Measurements from ENCODE around the gene ANGPTL4. TPM values are rescaled to one million over a fixed set of nuclear protein-coding genes. Genes with fewer than 3 reads are reported as not detected.
A peak's percentile ranks its signal among the peaks of the same experiment; 100 is the strongest.

The ANGPTL4 gene
- total RNA-seq, 1 experiment from 2014 or later, result 0.59 TPM

- H3K27ac ChIP-seq, result no peak overlapping the region
- DNase-seq, result no peak
- no peak overlapping the region for H3K4me3 ChIP-seq
Measured at GRCh38 chr19:8387688-8388611, 24.0 kb downstream of the ANGPTL4 start.

GRCh38 chr19:8388612-8388958 is 24.6 kb downstream of the ANGPTL4 start:
- no peaks in the 10 kb centered on the region for H3K27me3 ChIP-seq
- H3K4me1 ChIP-seq, result peaks cover 10% of the 10 kb centered on the region
- no peak for DNase-seq
- H3K9me3 ChIP-seq (replicated peaks), result no peaks in the 10 kb centered on the region
- H3K27ac ChIP-seq, result no peak overlapping the region
- no peaks in the 10 kb centered on the region for H3K36me3 ChIP-seq
- no peak overlapping the region for H3K4me3 ChIP-seq

More at GRCh38 chr19:8387688-8388611, 24.0 kb downstream of the ANGPTL4 start:
- Histone ChIP-seq H3K36me3 (no peaks in the 10 kb centered on the region), H3K27me3 (no peaks in the 10 kb centered on the region), H3K9me3 (replicated peaks) (no peaks in the 10 kb centered on the region), H3K4me1 (peaks cover 8% of the 10 kb centered on the region)

GRCh38 chr19:8389891-8390616 is 26.1 kb downstream of the ANGPTL4 start, which contains the start of gene RAB11B:
Gene RAB11B (plus strand): TSS chr19:8390360. CDS start chr19:8390417, 57 bp downstream.
- H3K9me3 ChIP-seq (replicated peaks), result no peaks in the 10 kb centered on the region
- peak within 1 kb of the TSS; percentile 92 for H3K27ac ChIP-seq
- no peaks in the 10 kb centered on the region for H3K27me3 ChIP-seq
- DNase-seq, result peak; percentile 99
- H3K4me3 ChIP-seq, result peak within 1 kb of the TSS; percentile 97
- H3K36me3 ChIP-seq, result no peaks in the 10 kb centered on the region
- peaks cover 23% of the 10 kb centered on the region for H3K4me1 ChIP-seq

- H3K36me3 ChIP-seq, result no peaks in the 10 kb centered on the region
- no peaks in the 10 kb centered on the region for H3K9me3 ChIP-seq (replicated peaks)
- H3K4me3 ChIP-seq, result peak overlapping the region; percentile 97
- H3K4me1 ChIP-seq, result peaks cover 23% of the 10 kb centered on the region
- H3K27me3 ChIP-seq, result no peaks in the 10 kb centered on the region
- peak overlapping the region; percentile 92 for H3K27ac ChIP-seq
- peak; percentile 95 for DNase-seq
Measured at GRCh38 chr19:8390617-8390981, 26.6 kb downstream of the ANGPTL4 start.

- Histone ChIP-seq H3K27me3 (no peaks in the 10 kb centered on the region), H3K4me1 (peaks cover 23% of the 10 kb centered on the region), H3K27ac (no peak overlapping the region), H3K9me3 (replicated peaks) (no peaks in the 10 kb centered on the region), H3K36me3 (no peaks in the 10 kb centered on the region), H3K4me3 (no peak overlapping the region)
- no peak for DNase-seq
Measured at GRCh38 chr19:8391198-8392016, 27.5 kb downstream of the ANGPTL4 start.

- Histone ChIP-seq H3K27me3 (no peaks in the 10 kb centered on the region), H3K4me3 (no peak overlapping the region), H3K9me3 (replicated peaks) (no peaks in the 10 kb centered on the region), H3K27ac (no peak overlapping the region), H3K4me1 (peaks cover 23% of the 10 kb centered on the region), H3K36me3 (no peaks in the 10 kb centered on the region)
- no peak for DNase-seq
Measured at GRCh38 chr19:8392017-8392591, 28.1 kb downstream of the ANGPTL4 start.

GRCh38 chr19:8393192-8393870 is 29.4 kb downstream of the ANGPTL4 start:
- H3K27ac ChIP-seq, result no peak overlapping the region
- H3K36me3 ChIP-seq, result no peaks in the 10 kb centered on the region
- H3K4me3 ChIP-seq, result no peak overlapping the region
- peaks cover 26% of the 10 kb centered on the region for H3K4me1 ChIP-seq
- H3K9me3 ChIP-seq (replicated peaks), result no peaks in the 10 kb centered on the region
- DNase-seq, result no peak
- no peaks in the 10 kb centered on the region for H3K27me3 ChIP-seq

- H3K27me3 ChIP-seq, result no peaks in the 10 kb centered on the region
- no peak overlapping the region for H3K4me3 ChIP-seq
- H3K9me3 ChIP-seq (replicated peaks), result no peaks in the 10 kb centered on the region
- H3K36me3 ChIP-seq, result no peaks in the 10 kb centered on the region
- H3K27ac ChIP-seq, result peak overlapping the region; percentile 37
- DNase-seq, result no peak
- H3K4me1 ChIP-seq, result peaks cover 27% of the 10 kb centered on the region
Measured at GRCh38 chr19:8393871-8394250, 29.9 kb downstream of the ANGPTL4 start.

- H3K4me3 ChIP-seq, result no peak overlapping the region
- H3K4me1 ChIP-seq, result peaks cover 27% of the 10 kb centered on the region
- DNase-seq, result no peak
- no peaks in the 10 kb centered on the region for H3K9me3 ChIP-seq (replicated peaks)
- no peaks in the 10 kb centered on the region for H3K27me3 ChIP-seq
- H3K36me3 ChIP-seq, result peaks cover 3% of the 10 kb centered on the region; the same call in 1 of the 2 replicates
- H3K27ac ChIP-seq, result no peak overlapping the region
Measured at GRCh38 chr19:8395621-8396082, 31.7 kb downstream of the ANGPTL4 start.

GRCh38 chr19:8396185-8396562 is 32.2 kb downstream of the ANGPTL4 start:
- no peak overlapping the region for H3K27ac ChIP-seq

GRCh38 chr19:8396563-8397203 is 32.7 kb downstream of the ANGPTL4 start:
- peak; percentile 38 to 53 for DNase-seq
- Histone ChIP-seq H3K27ac (no peak overlapping the region), H3K4me1 (peaks cover 21% of the 10 kb centered on the region), H3K9me3 (replicated peaks) (no peaks in the 10 kb centered on the region), H3K36me3 (peaks cover 3% of the 10 kb centered on the region; the same call in 1 of the 2 replicates), H3K4me3 (no peak overlapping the region), H3K27me3 (no peaks in the 10 kb centered on the region)

More at GRCh38 chr19:8396185-8396562, 32.2 kb downstream of the ANGPTL4 start:
- H3K4me1 ChIP-seq, result peaks cover 25% of the 10 kb centered on the region
- no peaks in the 10 kb centered on the region for H3K27me3 ChIP-seq
- H3K36me3 ChIP-seq, result peaks cover 3% of the 10 kb centered on the region; the same call in 1 of the 2 replicates
- H3K9me3 ChIP-seq (replicated peaks), result no peaks in the 10 kb centered on the region
- DNase-seq, result no peak
- no peak overlapping the region for H3K4me3 ChIP-seq

- H3K27ac ChIP-seq, result no peak overlapping the region
- H3K4me1 ChIP-seq, result peaks cover 19% of the 10 kb centered on the region
- no peak for DNase-seq
- no peaks in the 10 kb centered on the region for H3K27me3 ChIP-seq
- peaks cover 3% of the 10 kb centered on the region; the same call in 1 of the 2 replicates for H3K36me3 ChIP-seq
- H3K9me3 ChIP-seq (replicated peaks), result no peaks in the 10 kb centered on the region
- no peak overlapping the region for H3K4me3 ChIP-seq
Measured at GRCh38 chr19:8397271-8397670, 33.3 kb downstream of the ANGPTL4 start.

- DNase-seq, result no peak
- no peak overlapping the region for H3K4me3 ChIP-seq
- no peak overlapping the region for H3K27ac ChIP-seq
- peaks cover 3% of the 10 kb centered on the region; the same call in 1 of the 2 replicates for H3K36me3 ChIP-seq
- no peaks in the 10 kb centered on the region for H3K9me3 ChIP-seq (replicated peaks)
- no peaks in the 10 kb centered on the region for H3K27me3 ChIP-seq
- peaks cover 19% of the 10 kb centered on the region for H3K4me1 ChIP-seq
Measured at GRCh38 chr19:8397746-8398310, 33.9 kb downstream of the ANGPTL4 start.
